ENCODE measurements around the gene KRIT1. TPM values are rescaled to one million over a fixed set of nuclear protein-coding genes. Genes with fewer than 3 reads are reported as not detected.

The KRIT1 gene
- total RNA-seq, 4 donors from 2014 or later: 50.8 to 86.7 (median 60.9) TPM

DNA sequence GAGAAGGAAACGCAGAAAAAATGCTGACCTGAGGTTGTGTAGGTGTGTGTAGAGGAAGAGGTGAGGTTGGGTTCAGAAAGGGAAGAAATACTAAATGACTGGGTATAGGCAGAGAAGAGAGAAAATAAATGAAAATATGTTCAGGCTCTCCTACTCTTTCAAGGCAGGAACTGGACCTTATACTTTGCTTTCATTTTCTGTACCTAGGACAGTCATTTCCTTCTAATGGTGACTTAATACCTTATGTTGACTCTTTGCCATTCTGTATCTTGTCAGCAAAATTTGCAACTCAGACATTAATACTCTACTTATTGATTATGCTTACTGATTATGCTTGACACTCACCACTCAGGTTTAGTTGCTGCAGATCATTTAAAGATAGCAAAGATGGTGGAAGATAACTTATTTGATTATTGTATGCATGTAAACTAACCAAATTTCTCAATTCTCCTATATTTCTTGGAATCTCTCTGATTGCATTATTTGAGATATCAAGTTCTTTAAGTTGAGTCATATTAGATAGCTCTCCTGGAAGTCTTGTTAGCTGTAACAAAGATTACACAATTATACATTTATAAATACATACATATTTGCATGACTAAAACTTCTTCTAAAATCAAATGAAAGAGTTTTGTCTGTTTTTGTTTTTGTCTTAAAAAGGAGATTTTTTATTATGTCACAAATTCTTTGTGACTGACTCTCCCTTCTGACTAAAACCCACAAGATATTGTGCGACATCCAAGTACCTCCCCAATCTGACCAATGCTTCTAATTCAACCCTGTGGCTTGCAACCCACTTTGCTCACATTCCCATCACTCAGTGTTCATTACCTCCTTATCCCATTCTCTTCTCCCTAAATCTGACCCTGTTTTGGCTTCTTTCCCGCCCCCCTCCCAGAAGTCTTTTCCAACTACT, 86.8 kb downstream of the KRIT1 start:
- TF ChIP-seq, protein P1, sequence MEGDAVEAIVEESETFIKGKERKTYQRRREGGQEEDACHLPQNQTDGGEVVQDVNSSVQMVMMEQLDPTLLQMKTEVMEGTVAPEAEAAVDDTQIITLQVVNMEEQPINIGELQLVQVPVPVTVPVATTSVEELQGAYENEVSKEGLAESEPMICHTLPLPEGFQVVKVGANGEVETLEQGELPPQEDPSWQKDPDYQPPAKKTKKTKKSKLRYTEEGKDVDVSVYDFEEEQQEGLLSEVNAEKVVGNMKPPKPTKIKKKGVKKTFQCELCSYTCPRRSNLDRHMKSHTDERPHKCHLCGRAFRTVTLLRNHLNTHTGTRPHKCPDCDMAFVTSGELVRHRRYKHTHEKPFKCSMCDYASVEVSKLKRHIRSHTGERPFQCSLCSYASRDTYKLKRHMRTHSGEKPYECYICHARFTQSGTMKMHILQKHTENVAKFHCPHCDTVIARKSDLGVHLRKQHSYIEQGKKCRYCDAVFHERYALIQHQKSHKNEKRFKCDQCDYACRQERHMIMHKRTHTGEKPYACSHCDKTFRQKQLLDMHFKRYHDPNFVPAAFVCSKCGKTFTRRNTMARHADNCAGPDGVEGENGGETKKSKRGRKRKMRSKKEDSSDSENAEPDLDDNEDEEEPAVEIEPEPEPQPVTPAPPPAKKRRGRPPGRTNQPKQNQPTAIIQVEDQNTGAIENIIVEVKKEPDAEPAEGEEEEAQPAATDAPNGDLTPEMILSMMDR (IDR thresholded peaks at IDR 0.05; ENCODE audit: low read depth): no peak

DNA sequence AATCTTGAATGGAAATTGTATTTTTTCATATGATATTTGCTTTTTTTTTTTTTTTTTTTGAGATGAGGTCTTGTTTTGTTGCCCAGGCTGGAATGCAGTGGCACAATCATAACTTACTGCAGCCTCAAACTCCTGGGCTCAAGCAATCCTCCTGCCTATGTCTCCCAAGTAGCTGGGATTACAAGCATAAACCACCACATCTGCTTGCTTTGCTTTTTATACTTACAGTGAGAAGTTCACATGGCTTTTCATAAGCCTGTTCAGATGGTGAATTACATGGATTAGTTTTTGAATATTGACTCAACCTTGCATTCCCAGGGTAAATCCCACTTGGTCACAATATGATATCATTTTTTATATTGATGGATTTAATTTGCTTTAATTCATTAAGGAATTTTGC, 88.7 kb downstream of the KRIT1 start:
- TF ChIP-seq, protein P1 (IDR thresholded peaks at IDR 0.05; ENCODE audit: low read depth): no peak

DNA sequence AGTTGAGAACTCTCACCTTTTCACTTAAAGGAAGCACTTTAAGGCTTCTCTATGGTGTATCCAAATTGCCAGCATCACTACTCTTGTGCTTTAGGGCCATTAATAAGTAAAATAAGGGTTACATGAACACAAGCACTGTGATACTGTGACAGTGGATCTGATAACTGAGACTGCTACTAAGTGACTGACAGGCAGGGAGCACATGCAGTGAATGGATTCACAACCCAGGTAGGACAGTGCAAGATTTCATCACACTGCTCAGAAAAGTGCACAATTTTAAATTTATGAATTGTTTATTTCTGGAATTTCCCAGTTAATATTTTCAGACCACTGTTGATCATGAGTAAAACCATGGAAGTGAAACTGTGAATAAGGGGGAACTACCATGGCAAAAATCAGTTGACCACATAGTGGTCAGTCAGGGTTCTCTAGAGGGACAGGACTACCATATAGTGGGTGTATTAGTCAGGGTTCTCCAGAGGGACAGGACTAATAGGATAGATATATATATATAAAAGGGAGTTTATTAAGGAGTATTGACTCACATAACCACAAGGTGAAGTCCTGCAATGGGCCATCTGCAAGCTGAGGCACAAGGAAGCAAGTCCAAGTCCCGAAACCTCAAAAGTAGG, 90.5 kb downstream of the KRIT1 start:
- TF ChIP-seq, protein P1 (IDR thresholded peaks at IDR 0.05; ENCODE audit: low read depth): no peak

DNA sequence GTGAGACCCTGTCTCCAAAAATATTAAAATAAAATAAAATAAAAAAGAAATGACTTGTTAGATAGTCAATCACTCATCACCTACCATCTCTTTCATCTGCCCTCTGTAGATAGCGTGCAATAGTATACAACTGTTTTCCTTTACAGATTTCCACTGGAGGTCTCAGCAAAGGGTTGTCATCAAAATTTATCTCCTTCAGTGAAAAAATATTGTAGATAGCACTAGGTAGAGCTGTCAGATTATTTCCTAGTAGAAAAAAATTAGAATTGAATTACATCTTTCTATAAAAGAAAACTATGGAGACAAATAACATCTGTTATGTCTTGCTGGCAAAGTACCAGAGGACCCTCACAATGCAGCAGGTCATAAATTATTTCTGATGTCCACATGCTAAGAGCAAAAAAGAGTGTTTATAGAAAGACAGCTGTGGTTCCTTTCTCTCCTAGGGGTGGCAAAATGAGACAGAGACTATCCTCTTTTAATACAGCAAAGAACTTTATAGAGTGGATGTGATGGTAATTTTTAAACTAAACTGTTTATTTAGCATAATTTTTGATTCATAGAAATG, 95.2 kb downstream of the KRIT1 start:
- TF ChIP-seq, protein P1 (IDR thresholded peaks at IDR 0.05; ENCODE audit: low read depth): no peak

DNA sequence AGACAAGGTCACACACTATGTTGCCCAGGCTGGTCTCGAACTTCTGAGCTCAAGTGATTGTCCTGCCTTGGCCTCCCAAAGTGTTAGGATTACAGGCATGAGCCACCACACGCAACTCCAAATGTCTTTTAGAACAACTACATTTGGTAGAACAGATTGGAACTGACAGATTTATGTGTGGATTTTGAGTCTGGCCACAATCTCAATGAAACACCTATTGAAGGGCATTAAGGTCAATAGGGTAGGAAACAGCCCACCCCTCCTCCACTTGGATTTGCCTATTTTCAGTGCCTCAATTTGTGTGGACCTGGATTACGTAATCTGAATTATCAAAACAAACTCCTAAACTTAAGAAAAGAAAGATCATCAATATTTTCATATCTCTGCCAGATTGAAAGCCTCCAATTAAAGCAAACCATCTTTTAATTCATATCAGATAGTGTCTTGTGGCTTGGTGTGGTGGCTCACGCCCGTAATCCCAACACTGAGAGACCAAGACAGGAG, 95.9 kb downstream of the KRIT1 start:
- TF ChIP-seq, protein P1 (IDR thresholded peaks at IDR 0.05; ENCODE audit: low read depth): no peak

Small RNAs within 50 kb of the gene (small RNA-seq; reads per million reads assigned to genes)
- gene MIR1285-1 (not detected), gene RF00019 (0.49 reads per million)

Other genes with a start within 250 kb of the KRIT1 start
- gene CYP51A1, start 111.4 kb downstream of the KRIT1 start, total RNA-seq: 10 to 100 TPM; 20.9 to 76.8 (median 33.7) TPM
- gene LRRD1, start 66.8 kb downstream of the KRIT1 start, total RNA-seq: under 1 TPM; 0.16 to 0.57 (median 0.31) TPM
- gene ANKIB1, start 60 bp upstream of the KRIT1 start, total RNA-seq: 10 to 100 TPM; 36.9 to 51.4 (median 41.4) TPM
- gene GATAD1, start 201.6 kb upstream of the KRIT1 start, total RNA-seq: 10 to 100 TPM; 42.9 to 61.8 (median 54.1) TPM
- not detected for gene ERVW-1, start 232.0 kb upstream of the KRIT1 start, total RNA-seq

Data from subcutaneous adipose tissue (tissue), 4 donors.